Measurements from ENCODE around the gene KCNJ9.

DNA sequence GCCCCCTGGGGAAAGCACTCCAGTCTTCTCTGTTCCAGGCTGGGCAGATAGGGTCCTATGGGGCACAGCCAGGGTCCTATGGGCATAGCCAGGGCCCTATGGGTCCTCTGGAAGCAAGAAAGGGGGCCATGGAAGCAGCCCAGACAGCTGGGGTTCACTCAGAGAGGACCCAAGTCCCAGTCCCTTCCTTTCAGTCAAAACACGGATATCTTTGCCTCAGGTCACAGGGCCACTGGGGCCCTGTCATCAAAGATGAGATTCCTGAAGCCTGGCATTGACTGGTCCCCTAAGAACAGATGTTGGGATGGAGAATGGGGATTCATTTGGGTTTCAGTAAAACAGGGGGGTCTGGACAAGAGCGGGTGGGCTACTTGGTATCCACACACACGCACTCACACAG is 8.5 kb downstream of the KCNJ9 start:
- TF ChIP-seq ZNF567 (CRISPR knock-in tag; IDR thresholded peaks at IDR 0.05; ENCODE audit: borderline replicate concordance) = no peak
- TF ChIP-seq, protein P1, sequence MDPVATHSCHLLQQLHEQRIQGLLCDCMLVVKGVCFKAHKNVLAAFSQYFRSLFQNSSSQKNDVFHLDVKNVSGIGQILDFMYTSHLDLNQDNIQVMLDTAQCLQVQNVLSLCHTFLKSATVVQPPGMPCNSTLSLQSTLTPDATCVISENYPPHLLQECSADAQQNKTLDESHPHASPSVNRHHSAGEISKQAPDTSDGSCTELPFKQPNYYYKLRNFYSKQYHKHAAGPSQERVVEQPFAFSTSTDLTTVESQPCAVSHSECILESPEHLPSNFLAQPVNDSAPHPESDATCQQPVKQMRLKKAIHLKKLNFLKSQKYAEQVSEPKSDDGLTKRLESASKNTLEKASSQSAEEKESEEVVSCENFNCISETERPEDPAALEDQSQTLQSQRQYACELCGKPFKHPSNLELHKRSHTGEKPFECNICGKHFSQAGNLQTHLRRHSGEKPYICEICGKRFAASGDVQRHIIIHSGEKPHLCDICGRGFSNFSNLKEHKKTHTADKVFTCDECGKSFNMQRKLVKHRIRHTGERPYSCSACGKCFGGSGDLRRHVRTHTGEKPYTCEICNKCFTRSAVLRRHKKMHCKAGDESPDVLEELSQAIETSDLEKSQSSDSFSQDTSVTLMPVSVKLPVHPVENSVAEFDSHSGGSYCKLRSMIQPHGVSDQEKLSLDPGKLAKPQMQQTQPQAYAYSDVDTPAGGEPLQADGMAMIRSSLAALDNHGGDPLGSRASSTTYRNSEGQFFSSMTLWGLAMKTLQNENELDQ (CRISPR knock-in tag; IDR thresholded peaks at IDR 0.05; ENCODE audit: borderline replicate concordance) = no peak
- no peak for TF ChIP-seq PTBP1 (IDR thresholded peaks at IDR 0.05; ENCODE audit: low read depth, low read length, poor library complexity, severe bottlenecking)
- TF ChIP-seq U2AF2 (IDR thresholded peaks at IDR 0.05; ENCODE audit: low read depth, low read length) = no peak
- TF ChIP-seq, protein P2, sequence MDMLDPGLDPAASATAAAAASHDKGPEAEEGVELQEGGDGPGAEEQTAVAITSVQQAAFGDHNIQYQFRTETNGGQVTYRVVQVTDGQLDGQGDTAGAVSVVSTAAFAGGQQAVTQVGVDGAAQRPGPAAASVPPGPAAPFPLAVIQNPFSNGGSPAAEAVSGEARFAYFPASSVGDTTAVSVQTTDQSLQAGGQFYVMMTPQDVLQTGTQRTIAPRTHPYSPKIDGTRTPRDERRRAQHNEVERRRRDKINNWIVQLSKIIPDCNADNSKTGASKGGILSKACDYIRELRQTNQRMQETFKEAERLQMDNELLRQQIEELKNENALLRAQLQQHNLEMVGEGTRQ (IDR thresholded peaks at IDR 0.05; ENCODE audit: low read depth, low read length) = no peak
- TF ChIP-seq, protein P2 (CRISPR knock-in tag; IDR thresholded peaks at IDR 0.05; ENCODE audit: borderline replicate concordance) = no peak
- TF ChIP-seq, protein P3, sequence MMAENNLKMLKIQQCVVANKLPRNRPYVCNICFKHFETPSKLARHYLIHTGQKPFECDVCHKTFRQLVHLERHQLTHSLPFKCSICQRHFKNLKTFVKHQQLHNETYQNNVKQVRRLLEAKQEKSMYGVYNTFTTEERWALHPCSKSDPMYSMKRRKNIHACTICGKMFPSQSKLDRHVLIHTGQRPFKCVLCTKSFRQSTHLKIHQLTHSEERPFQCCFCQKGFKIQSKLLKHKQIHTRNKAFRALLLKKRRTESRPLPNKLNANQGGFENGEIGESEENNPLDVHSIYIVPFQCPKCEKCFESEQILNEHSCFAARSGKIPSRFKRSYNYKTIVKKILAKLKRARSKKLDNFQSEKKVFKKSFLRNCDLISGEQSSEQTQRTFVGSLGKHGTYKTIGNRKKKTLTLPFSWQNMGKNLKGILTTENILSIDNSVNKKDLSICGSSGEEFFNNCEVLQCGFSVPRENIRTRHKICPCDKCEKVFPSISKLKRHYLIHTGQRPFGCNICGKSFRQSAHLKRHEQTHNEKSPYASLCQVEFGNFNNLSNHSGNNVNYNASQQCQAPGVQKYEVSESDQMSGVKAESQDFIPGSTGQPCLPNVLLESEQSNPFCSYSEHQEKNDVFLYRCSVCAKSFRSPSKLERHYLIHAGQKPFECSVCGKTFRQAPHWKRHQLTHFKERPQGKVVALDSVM (CRISPR knock-in tag; IDR thresholded peaks at IDR 0.05) = no peak
- no peak for TF ChIP-seq ZBTB21 (CRISPR knock-in tag; IDR thresholded peaks at IDR 0.05)
- no peak for TF ChIP-seq CENPX (CRISPR knock-in tag; IDR thresholded peaks at IDR 0.05)
- TF ChIP-seq, protein P4, sequence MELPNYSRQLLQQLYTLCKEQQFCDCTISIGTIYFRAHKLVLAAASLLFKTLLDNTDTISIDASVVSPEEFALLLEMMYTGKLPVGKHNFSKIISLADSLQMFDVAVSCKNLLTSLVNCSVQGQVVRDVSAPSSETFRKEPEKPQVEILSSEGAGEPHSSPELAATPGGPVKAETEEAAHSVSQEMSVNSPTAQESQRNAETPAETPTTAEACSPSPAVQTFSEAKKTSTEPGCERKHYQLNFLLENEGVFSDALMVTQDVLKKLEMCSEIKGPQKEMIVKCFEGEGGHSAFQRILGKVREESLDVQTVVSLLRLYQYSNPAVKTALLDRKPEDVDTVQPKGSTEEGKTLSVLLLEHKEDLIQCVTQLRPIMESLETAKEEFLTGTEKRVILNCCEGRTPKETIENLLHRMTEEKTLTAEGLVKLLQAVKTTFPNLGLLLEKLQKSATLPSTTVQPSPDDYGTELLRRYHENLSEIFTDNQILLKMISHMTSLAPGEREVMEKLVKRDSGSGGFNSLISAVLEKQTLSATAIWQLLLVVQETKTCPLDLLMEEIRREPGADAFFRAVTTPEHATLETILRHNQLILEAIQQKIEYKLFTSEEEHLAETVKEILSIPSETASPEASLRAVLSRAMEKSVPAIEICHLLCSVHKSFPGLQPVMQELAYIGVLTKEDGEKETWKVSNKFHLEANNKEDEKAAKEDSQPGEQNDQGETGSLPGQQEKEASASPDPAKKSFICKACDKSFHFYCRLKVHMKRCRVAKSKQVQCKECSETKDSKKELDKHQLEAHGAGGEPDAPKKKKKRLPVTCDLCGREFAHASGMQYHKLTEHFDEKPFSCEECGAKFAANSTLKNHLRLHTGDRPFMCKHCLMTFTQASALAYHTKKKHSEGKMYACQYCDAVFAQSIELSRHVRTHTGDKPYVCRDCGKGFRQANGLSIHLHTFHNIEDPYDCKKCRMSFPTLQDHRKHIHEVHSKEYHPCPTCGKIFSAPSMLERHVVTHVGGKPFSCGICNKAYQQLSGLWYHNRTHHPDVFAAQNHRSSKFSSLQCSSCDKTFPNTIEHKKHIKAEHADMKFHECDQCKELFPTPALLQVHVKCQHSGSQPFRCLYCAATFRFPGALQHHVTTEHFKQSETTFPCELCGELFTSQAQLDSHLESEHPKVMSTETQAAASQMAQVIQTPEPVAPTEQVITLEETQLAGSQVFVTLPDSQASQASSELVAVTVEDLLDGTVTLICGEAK (IDR thresholded peaks at IDR 0.05) = no peak
- TF ChIP-seq, protein P4 (CRISPR knock-in tag; IDR thresholded peaks at IDR 0.05) = no peak
- TF ChIP-seq, protein P5, sequence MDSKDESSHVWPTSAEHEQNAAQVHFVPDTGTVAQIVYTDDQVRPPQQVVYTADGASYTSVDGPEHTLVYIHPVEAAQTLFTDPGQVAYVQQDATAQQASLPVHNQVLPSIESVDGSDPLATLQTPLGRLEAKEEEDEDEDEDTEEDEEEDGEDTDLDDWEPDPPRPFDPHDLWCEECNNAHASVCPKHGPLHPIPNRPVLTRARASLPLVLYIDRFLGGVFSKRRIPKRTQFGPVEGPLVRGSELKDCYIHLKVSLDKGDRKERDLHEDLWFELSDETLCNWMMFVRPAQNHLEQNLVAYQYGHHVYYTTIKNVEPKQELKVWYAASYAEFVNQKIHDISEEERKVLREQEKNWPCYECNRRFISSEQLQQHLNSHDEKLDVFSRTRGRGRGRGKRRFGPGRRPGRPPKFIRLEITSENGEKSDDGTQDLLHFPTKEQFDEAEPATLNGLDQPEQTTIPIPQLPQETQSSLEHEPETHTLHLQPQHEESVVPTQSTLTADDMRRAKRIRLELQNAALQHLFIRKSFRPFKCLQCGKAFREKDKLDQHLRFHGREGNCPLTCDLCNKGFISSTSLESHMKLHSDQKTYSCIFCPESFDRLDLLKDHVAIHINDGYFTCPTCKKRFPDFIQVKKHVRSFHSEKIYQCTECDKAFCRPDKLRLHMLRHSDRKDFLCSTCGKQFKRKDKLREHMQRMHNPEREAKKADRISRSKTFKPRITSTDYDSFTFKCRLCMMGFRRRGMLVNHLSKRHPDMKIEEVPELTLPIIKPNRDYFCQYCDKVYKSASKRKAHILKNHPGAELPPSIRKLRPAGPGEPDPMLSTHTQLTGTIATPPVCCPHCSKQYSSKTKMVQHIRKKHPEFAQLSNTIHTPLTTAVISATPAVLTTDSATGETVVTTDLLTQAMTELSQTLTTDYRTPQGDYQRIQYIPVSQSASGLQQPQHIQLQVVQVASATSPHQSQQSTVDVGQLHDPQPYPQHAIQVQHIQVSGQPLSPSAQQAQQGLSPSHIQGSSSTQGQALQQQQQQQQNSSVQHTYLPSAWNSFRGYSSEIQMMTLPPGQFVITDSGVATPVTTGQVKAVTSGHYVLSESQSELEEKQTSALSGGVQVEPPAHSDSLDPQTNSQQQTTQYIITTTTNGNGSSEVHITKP (CRISPR knock-in tag; IDR thresholded peaks at IDR 0.05; ENCODE audit: low read depth) = no peak
- TF ChIP-seq SMAD1 (CRISPR knock-in tag; IDR thresholded peaks at IDR 0.05; ENCODE audit: borderline replicate concordance, low read depth) = no peak
